HEK293T (cell line): ENCODE data around the gene SCRN1.

Experiments
- CTCF ChIA-PET: fragments of 350-600 bp; formaldehyde crosslinking; extraction: SDS; loops from one replicate; lab custom pipeline; 2021; ENCODE audit warnings: antibody characterized with exemption, inconsistent platforms; lab: Yijun Ruan, JAX
- POLR2A ChIA-PET: fragments of 350-600 bp; formaldehyde crosslinking; extraction: SDS; loops from one replicate; lab custom pipeline; 2020; ENCODE audit warnings: antibody characterized with exemption, inconsistent platforms; lab: Yijun Ruan, JAX
- DNase-seq: peaks from one replicate; pipeline ENCODE4 v3.0.0; 2012; ENCODE audit warnings: mixed read lengths; ENCODE audit errors: extremely low spot score
- ARNT ChIP-seq: fragments of 450-650 bp; IDR thresholded peaks from 2 replicates; pipeline ENCODE4 v1.6.1; 2017; ENCODE audit warnings: mild to moderate bottlenecking
- BHLHE40 ChIP-seq: fragments of 450-650 bp; IDR thresholded peaks from 2 replicates; pipeline ENCODE4 v1.6.1; 2016; ENCODE audit warnings: mild to moderate bottlenecking, moderate library complexity, borderline replicate concordance
- CTBP1 ChIP-seq: fragments of 450-650 bp; IDR thresholded peaks from 2 replicates; pipeline ENCODE4 v1.6.1; 2016; ENCODE audit warnings: borderline replicate concordance
- ELF4 ChIP-seq: fragments of 450-650 bp; IDR thresholded peaks from 2 replicates; pipeline ENCODE4 v1.6.1; 2017; ENCODE audit warnings: antibody characterized with exemption
- FOXA1 ChIP-seq: fragments of 450-650 bp; IDR thresholded peaks from 2 replicates; pipeline ENCODE4 v1.6.1; 2016; ENCODE audit warnings: mild to moderate bottlenecking
- FOXK2 ChIP-seq: fragments of 450-650 bp; IDR thresholded peaks from 2 replicates; pipeline ENCODE4 v1.6.1; 2016; ENCODE audit warnings: mild to moderate bottlenecking
- FOXM1 ChIP-seq: fragments of 450-650 bp; IDR thresholded peaks from 2 replicates; pipeline ENCODE4 v1.6.1; 2017; ENCODE audit warnings: mild to moderate bottlenecking, borderline replicate concordance
- HDGF ChIP-seq: fragments of 450-650 bp; IDR thresholded peaks from 2 replicates; pipeline ENCODE4 v1.6.1; 2017; ENCODE audit warnings: antibody characterized with exemption, borderline replicate concordance
- L3MBTL2 ChIP-seq: fragments of 450-650 bp; conservative IDR thresholded peaks from 2 replicates; pipeline ENCODE4 v1.6.1; 2016; ENCODE audit warnings: mild to moderate bottlenecking
- LEF1 ChIP-seq: fragments of 450-650 bp; IDR thresholded peaks from 2 replicates; pipeline ENCODE4 v1.6.1; 2017; ENCODE audit warnings: mild to moderate bottlenecking, borderline replicate concordance
- NFRKB ChIP-seq: fragments of 450-650 bp; IDR thresholded peaks from 2 replicates; pipeline ENCODE4 v1.6.1; 2016; ENCODE audit warnings: mild to moderate bottlenecking, moderate library complexity
- PKNOX1 ChIP-seq: fragments of 450-650 bp; IDR thresholded peaks from 2 replicates; pipeline ENCODE4 v1.6.1; 2016
- SP1 ChIP-seq: fragments of 450-650 bp; IDR thresholded peaks from 2 replicates; pipeline ENCODE4 v1.6.1; 2017
- SUZ12 ChIP-seq: fragments of 450-650 bp; IDR thresholded peaks from 2 replicates; pipeline ENCODE4 v1.6.1; 2016; ENCODE audit warnings: mild to moderate bottlenecking
- TARDBP ChIP-seq: fragments of 450-650 bp; IDR thresholded peaks from 2 replicates; pipeline ENCODE4 v1.6.1; 2016
- ZNF384 ChIP-seq: fragments of 450-650 bp; IDR thresholded peaks from 2 replicates; pipeline ENCODE4 v1.6.1; 2016

Gene SCRN1

DNA sequence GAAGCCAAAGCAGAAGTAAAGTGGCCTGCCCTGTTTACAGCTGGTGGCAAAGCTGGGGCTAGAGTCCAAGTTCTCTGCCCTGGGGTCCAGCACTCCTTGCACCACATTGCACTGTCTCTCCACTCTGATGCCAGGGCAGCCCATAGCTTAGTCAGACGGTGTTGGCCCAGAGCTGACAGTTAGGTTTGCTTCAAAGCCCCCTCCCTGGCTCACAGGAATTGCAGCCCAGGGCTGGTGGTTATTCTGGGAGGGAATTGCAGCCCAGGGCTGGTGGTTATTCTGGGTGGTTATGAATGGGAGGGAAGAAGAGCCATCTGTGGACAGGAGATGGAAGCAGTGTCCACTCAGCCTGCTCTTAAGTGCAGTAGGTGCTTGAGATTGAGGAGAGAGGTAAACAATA lies 88.9 kb downstream of the SCRN1 start:
- no peak for DNase-seq
- TF ChIP-seq SUZ12 (no peak), HDGF (no peak), LEF1 (no peak), FOXK2 (no peak), L3MBTL2 (no peak), NFRKB (no peak), TARDBP (no peak), CTBP1 (no peak), FOXA1 (no peak), FOXM1 (no peak), BHLHE40 (no peak), ELF4 (no peak), SP1 (no peak), PKNOX1 (no peak), ARNT (no peak), ZNF384 (no peak)
- CTCF ChIA-PET = no interaction called here
- POLR2A ChIA-PET = no interaction called here

DNA sequence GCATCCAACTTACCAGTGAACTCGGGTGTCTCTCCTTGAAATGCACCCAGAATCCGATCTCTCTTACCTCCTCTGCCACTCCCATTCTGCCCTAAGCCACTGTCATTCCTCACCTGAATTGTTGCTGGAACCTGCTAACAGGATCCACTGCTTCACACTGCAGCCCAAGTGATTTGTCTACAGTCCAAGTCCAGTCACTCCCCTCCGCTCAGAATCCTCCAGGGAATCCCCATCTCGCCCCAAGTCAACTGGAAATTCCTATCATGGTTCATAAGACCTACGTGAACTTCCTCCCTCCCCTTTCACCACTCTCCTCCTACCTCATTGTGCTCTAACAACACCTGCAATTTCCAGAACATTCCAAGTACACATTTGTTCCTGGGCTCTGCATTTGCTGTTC lies 91.3 kb downstream of the SCRN1 start:
- DNase-seq = no peak
- no peak for TF ChIP-seq CTBP1
- TF ChIP-seq ZNF384 = no peak
- TF ChIP-seq TARDBP = no peak
- TF ChIP-seq FOXA1 = no peak
- no peak for TF ChIP-seq ARNT
- no peak for TF ChIP-seq PKNOX1
- no peak for TF ChIP-seq LEF1
- TF ChIP-seq SP1 = no peak
- TF ChIP-seq NFRKB = no peak
- no peak for TF ChIP-seq HDGF
- TF ChIP-seq FOXK2 = no peak
- TF ChIP-seq BHLHE40 = no peak
- no peak for TF ChIP-seq SUZ12
- TF ChIP-seq FOXM1 = no peak
- POLR2A ChIA-PET = no interaction called here
- CTCF ChIA-PET = no interaction called here

DNA sequence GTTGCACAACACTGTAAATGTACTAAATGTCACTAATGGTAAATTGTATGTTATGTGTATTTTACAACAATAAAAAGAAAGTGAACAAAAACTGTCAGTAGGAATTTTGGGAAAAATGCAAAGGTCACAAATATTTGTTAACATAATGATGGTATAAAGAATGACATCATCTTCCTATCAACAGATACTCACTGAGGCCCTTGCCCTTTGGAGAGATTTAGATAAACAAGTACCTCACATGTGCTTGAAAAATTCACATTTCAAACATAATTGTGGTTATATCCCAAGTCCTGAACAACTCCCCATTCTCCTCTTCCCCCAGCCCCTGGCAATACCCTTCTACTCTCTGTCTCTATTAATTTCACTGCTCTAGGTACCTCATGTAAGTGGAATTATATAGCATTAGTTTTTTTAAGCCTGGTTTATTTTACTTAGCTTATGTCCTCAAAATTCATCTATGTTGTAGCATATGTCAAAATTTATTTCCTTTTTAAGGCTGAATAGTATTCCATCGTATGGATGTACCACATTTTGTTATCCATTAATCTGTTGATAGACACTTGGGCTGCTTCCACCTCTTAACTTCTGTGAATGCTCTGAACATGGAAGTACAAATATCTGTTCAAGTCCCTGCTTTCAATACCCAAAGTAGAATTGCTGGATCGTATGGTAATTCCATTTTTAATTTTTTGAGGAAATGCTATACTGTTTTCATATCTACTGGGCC lies 92.8 kb downstream of the SCRN1 start:
- TF ChIP-seq L3MBTL2 (no peak), ELF4 (no peak), NFRKB (no peak), FOXA1 (no peak), LEF1 (no peak), CTBP1 (no peak), ARNT (no peak), SP1 (no peak), TARDBP (no peak), ZNF384 (no peak), HDGF (no peak), FOXM1 (no peak), BHLHE40 (no peak), PKNOX1 (no peak), SUZ12 (no peak), FOXK2 (no peak)
- POLR2A ChIA-PET = interaction anchor here (0.5 kb wide), 1 partner anchor 53 kb away, joined by 3 read pairs; no protein-coding TSS in a partner anchor
- CTCF ChIA-PET = no interaction called here
- no peak for DNase-seq

DNA sequence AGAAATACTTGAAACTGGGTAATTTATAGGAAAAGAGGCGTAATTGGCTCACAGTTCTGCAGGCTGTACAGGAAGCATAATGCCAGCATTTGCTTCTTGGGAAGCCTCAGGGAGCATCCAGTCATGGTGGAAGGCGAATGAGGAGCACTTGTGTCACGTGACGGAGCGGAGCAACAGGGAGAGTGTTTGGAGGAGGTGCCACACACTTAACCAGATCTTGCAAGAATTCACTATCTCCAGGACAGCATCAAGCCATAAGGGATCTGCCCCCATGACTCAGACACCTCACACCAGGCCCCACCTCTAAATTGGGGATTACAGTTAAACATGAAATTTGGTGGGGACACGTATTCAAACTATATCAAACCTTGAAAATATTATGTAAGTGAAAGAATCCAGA lies 94.0 kb downstream of the SCRN1 start:
- POLR2A ChIA-PET = no interaction called here
- no peak for DNase-seq
- no peak for TF ChIP-seq SP1
- TF ChIP-seq FOXA1 = no peak
- TF ChIP-seq L3MBTL2 = no peak
- TF ChIP-seq SUZ12 = no peak
- TF ChIP-seq ZNF384 = no peak
- TF ChIP-seq NFRKB = no peak
- TF ChIP-seq FOXK2 = no peak
- no peak for TF ChIP-seq FOXM1
- TF ChIP-seq LEF1 = no peak
- TF ChIP-seq ELF4 = no peak
- no peak for TF ChIP-seq TARDBP
- TF ChIP-seq CTBP1 = no peak
- TF ChIP-seq BHLHE40 = no peak
- TF ChIP-seq PKNOX1 = no peak
- TF ChIP-seq ARNT = no peak
- TF ChIP-seq HDGF = no peak
- CTCF ChIA-PET = no interaction called here

DNA sequence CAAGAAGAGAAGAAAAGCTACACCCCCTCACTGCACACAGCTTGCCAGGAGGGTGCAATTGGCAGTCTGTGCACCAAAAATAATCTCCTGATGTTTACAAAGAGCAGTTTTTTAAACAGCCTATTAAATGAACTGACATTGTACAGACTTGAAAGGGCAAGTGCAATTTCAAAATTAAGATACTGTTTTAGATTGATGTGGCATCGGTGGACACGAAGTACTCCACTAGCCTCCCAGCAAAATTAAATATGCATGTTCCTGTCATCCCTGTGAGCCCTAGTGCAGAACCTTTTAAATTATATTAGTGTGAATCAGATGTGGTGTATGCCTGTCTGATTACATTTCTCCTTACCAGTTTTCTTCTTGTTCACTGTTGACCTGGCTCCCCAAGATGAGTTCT lies 95.3 kb downstream of the SCRN1 start:
- no peak for DNase-seq
- POLR2A ChIA-PET = no interaction called here
- TF ChIP-seq SUZ12 (no peak), TARDBP (no peak), HDGF (no peak), NFRKB (no peak), PKNOX1 (no peak), ELF4 (no peak), ARNT (no peak), FOXM1 (no peak), SP1 (no peak), ZNF384 (no peak), L3MBTL2 (no peak), LEF1 (no peak), FOXK2 (no peak)
- CTCF ChIA-PET = no interaction called here
